ENCODE data around the gene TOPAZ1.

TOPAZ1 gene

DNA sequence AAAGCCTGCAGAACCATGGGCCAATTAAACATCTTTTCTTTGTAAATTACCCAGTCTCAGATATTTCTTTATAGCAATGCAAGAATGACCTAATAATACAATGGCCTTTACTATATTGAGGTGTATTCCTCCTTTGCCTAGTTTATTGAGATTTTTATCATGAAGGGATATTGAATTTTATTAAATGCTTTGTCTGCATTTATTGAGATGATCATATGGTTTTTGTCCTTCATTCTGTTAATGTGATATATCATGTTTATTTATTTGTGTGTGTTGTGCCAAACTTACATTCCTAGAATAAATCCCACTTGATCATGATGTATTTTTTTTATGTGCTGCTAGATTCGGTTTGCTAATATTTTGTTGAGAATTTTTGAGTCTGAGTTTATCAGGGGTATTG, 36.2 kb downstream of the TOPAZ1 start:
- H3K36me3 Mint-ChIP-seq (ENCODE audit: low read depth): no peaks in the 10 kb centered on the region
- H3K4me3 Mint-ChIP-seq: no peak overlapping the region
- no peak for DNase-seq
- TF ChIP-seq CTCF (IDR thresholded peaks at IDR 0.05): no peak
- no peaks in the 10 kb centered on the region for H3K27me3 Mint-ChIP-seq (ENCODE audit: low read depth, poor library complexity)
- H3K9me3 Mint-ChIP-seq: peaks cover 4% of the 10 kb centered on the region
- H3K27ac Mint-ChIP-seq: no peak overlapping the region
- no peaks in the 10 kb centered on the region for H3K4me1 Mint-ChIP-seq

- Mint-ChIP-seq H3K4me3 (no peak overlapping the region), H3K27me3 (ENCODE audit: low read depth, poor library complexity) (no peaks in the 10 kb centered on the region), H3K4me1 (no peaks in the 10 kb centered on the region), H3K27ac (no peak overlapping the region), H3K9me3 (peaks cover 3% of the 10 kb centered on the region), H3K36me3 (ENCODE audit: low read depth) (no peaks in the 10 kb centered on the region)
- no peak for DNase-seq
- no peak for TF ChIP-seq CTCF (IDR thresholded peaks at IDR 0.05)
Observed at GRCh38 chr3:44280077-44280476, 38.4 kb downstream of the TOPAZ1 start.

GRCh38 chr3:44280631-44281030, 38.9 kb downstream of the TOPAZ1 start:
- Mint-ChIP-seq H3K9me3 (no peaks in the 10 kb centered on the region), H3K36me3 (ENCODE audit: low read depth) (no peaks in the 10 kb centered on the region), H3K27ac (no peak overlapping the region), H3K4me1 (no peaks in the 10 kb centered on the region), H3K4me3 (no peak overlapping the region), H3K27me3 (ENCODE audit: low read depth, poor library complexity) (no peaks in the 10 kb centered on the region)
- no peak for TF ChIP-seq CTCF (IDR thresholded peaks at IDR 0.05)
- DNase-seq: no peak

DNA sequence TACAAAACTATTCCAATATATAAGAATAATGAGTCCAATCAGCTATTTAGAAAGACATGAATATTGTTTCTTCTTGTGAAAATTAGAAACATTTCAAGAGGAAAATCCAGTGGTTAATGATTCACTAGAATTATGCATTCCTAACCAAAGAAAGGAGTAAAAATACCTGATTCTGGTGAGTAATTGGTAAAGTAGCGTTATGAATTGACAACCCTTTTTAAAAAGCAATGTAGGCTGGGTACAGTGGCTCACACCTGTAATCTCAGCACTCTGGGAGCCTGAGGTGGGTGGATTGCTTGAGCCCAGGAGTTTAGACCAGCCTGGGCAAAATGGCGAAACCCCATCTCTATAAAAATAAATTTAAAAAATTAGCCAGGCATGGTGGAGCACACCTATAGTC, 43.3 kb downstream of the TOPAZ1 start:
- Mint-ChIP-seq H3K36me3 (ENCODE audit: low read depth) (no peaks in the 10 kb centered on the region), H3K4me3 (no peak overlapping the region), H3K27me3 (ENCODE audit: low read depth, poor library complexity) (no peaks in the 10 kb centered on the region), H3K4me1 (no peaks in the 10 kb centered on the region), H3K9me3 (no peaks in the 10 kb centered on the region), H3K27ac (no peak overlapping the region)
- DNase-seq: no peak
- no peak for TF ChIP-seq CTCF (IDR thresholded peaks at IDR 0.05)

GRCh38 chr3:44289882-44290462, 48.3 kb downstream of the TOPAZ1 start:
- no peak overlapping the region for H3K27ac Mint-ChIP-seq
- H3K36me3 Mint-ChIP-seq (ENCODE audit: low read depth): no peaks in the 10 kb centered on the region
- peaks cover 11% of the 10 kb centered on the region for H3K27me3 Mint-ChIP-seq (ENCODE audit: low read depth, poor library complexity)
- H3K9me3 Mint-ChIP-seq: no peaks in the 10 kb centered on the region
- DNase-seq: no peak
- H3K4me3 Mint-ChIP-seq: no peak overlapping the region
- no peaks in the 10 kb centered on the region for H3K4me1 Mint-ChIP-seq
- no peak for TF ChIP-seq CTCF (IDR thresholded peaks at IDR 0.05)

GRCh38 chr3:44292276-44292675, 50.6 kb downstream of the TOPAZ1 start:
- no peak overlapping the region for H3K4me3 Mint-ChIP-seq
- no peak for DNase-seq
- peaks cover 34% of the 10 kb centered on the region for H3K27me3 Mint-ChIP-seq (ENCODE audit: low read depth, poor library complexity)
- H3K9me3 Mint-ChIP-seq: no peaks in the 10 kb centered on the region
- H3K4me1 Mint-ChIP-seq: no peaks in the 10 kb centered on the region
- TF ChIP-seq CTCF (IDR thresholded peaks at IDR 0.05): no peak
- no peak overlapping the region for H3K27ac Mint-ChIP-seq
- H3K36me3 Mint-ChIP-seq (ENCODE audit: low read depth): no peaks in the 10 kb centered on the region

Data from nephron progenitor cell (in vitro differentiated cells).